GM21717 (cell line): ENCODE data around the gene HPN.
"Not testable (repeated sequence)": the region's sequence is repeated elsewhere in the genome, so short reads cannot be mapped to it uniquely, and the experiment has no call there.

Source experiments
- ATAC-seq: cut with Tn5 transposase; IDR thresholded peaks from one replicate; pipeline ENCODE4 v1.9.1; 2021; ENCODE audit warnings: mild to moderate bottlenecking, moderate library complexity; ENCODE audit not compliant: unreplicated experiment

Gene HPN

GRCh38 chr19:35027009-35027408 lies 14.5 kb upstream of the HPN start:
- no peak for ATAC-seq

DNA sequence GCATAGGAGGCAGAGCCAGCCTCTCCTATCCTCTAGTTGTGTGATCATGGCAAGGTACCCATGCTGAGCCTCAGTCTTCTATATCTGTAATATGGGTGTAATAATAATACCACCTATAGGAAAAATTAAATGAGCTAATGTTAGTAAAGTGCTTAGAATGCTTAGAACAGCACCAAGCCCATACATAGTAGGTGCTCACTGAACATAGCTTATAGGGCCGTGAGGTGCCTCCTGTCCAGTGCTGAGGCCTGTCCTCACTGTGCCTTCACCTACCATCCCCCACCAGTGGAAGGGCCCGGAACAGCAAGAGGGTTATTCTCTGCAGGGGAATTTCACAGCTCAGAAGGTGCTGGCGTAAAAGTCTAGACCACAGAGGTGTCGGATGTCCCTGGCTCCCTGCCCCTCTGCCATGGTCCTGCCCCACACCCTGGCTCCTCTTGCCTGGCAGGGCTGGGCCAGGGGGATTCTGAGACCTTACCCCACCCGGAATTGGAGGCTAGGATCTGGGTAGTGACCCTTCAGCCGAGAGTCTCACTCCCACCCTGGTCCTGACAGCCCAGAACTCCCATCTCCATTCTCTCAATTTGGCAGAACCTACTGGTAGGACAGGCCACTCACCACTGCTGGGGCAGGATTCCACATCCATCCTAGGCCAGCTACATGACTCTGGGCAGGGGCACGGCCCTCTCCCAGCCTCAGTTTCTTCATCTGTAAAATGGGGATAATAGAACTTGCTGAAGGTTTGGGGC lies 13.5 kb upstream of the HPN start:
- ATAC-seq: no peak

DNA sequence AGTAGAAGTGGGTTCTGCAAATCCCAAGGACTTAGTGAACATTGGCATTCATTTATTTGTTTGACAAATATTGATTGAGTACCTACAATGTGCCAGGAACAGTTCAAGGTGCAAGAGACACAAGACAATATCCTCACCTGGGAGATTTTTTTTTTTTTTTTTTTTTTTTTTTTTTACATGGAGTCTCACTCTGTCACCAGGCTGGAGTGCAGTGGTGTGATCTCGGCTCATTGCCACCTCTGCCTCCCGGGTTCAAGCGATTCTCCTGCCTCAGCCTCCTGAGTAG lies 13.0 kb upstream of the HPN start:
- not testable (repeated sequence) for ATAC-seq

- not testable (repeated sequence) for ATAC-seq
Observed at GRCh38 chr19:35029275-35029736, 12.2 kb upstream of the HPN start.

DNA sequence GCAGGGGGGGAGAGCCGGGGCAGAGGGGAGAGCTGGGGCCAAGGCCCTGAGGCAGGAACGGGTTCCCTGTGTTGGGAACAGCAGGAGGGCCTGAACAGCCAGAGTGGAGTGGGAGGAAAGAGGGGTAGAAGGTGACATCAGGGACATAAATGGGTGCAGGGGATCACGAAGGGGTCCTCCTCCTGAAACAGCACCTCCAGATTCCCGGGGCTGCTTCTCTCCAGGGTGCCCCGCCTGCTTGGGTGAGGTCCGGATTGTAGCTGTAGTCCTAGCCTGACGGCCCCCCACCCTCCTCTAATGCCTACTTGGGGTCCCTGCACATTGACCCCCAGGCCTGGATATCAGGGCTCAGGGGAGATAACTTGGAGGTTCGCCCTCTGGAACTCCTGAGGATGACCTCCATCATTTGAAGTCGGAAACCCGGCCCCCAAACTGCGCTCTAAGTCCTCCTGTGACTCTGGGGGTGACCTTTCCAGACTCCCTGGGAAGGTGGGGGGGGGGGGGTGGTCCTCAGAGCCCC lies 11.7 kb upstream of the HPN start:
- no peak for ATAC-seq

- no peak for ATAC-seq
Observed at GRCh38 chr19:35030257-35031071, 11.1 kb upstream of the HPN start, which contains the start of gene SCN1B. Gene SCN1B, plus strand, starts transcription at chr19:35030470. Its CDS starts 351 bp downstream, at chr19:35030821.

- ATAC-seq: no peak
Observed at GRCh38 chr19:35031072-35031881, 10.2 kb upstream of the HPN start.

DNA sequence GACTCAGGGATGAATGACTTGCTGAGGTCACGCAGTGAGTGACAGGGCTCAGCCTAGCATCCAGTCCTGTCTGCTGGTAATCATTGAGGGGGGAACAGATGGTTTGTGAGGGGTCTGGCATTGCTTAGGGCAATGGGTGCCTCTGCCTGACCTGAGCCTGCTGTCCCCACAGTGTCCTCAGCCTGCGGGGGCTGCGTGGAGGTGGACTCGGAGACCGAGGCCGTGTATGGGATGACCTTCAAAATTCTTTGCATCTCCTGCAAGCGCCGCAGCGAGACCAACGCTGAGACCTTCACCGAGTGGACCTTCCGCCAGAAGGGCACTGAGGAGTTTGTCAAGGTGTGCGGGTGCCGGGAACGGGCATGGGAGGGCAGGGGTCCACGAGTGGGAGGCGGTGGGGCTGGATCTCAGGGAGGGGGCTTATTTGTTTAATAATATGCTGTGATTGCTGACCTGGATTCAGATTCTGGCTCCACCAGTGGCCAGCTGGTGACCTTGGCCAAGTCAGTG lies 9.1 kb upstream of the HPN start:
- ATAC-seq: no peak

- ATAC-seq: no peak
Observed at GRCh38 chr19:35033067-35034004, 8.2 kb upstream of the HPN start.

DNA sequence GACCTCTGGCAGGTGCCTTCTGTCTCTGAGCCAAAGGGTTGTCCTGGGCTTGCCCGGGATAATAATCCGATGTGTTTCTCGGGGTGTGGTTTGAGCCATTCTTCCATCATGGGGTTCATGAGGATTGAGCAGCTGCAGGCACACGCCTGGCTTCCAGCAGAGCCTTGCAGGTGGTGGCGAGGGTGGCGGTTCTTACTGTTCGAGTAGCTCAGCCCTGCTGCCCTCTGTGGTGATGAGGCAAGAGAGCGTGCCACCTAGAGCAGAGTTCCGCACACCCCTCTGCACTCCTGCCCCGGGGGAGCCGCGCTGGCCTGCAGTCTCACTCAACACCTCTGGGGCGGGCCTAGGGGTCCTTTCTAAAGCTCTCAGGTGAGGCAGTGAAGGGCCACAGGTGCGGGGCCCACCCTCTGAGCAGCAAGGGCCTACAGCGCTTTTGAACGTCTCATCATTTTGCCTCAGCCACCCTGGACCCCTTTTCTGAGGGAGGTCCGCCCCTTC lies 7.5 kb upstream of the HPN start:
- no peak for ATAC-seq

DNA sequence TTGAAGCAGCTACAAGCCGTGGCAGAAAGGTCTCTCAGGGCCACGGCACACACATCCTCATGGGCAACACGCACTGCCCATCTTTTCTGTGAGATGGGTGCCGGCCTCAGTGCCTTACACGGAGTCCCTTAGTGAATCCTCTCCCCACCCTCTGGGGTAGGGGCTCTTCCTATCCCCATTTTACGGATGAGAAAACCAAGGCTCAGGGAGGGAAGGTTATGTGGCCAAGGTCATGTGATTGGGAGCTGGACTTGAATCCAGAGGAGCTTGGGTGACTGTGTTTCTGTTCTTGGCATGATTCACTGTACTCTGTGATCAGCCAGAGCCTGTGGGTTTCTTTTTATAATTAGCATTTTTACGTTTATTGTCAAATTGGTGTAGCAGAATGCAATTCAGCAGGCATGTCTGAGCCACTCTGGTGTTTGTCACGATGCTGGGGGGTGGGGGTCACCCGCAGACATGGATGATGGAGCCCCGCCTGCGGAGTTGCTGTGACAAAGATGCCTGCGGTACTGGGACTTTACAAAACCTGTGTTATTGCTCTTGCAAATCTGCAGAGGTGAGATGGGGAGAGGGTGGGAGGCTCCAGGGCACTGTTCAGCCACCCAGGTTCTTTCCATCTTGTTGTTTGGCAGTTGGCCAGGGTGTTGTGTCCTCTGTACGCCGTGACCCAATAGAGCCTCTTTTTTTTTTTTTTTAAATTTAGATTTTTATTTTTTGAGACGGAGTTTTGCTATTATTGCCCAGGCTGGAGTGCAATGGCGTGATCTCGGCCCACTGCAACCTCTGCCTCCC lies 6.7 kb upstream of the HPN start:
- no peak for ATAC-seq

GRCh38 chr19:35037716-35038622 lies 3.6 kb upstream of the HPN start:
- ATAC-seq: no peak

DNA sequence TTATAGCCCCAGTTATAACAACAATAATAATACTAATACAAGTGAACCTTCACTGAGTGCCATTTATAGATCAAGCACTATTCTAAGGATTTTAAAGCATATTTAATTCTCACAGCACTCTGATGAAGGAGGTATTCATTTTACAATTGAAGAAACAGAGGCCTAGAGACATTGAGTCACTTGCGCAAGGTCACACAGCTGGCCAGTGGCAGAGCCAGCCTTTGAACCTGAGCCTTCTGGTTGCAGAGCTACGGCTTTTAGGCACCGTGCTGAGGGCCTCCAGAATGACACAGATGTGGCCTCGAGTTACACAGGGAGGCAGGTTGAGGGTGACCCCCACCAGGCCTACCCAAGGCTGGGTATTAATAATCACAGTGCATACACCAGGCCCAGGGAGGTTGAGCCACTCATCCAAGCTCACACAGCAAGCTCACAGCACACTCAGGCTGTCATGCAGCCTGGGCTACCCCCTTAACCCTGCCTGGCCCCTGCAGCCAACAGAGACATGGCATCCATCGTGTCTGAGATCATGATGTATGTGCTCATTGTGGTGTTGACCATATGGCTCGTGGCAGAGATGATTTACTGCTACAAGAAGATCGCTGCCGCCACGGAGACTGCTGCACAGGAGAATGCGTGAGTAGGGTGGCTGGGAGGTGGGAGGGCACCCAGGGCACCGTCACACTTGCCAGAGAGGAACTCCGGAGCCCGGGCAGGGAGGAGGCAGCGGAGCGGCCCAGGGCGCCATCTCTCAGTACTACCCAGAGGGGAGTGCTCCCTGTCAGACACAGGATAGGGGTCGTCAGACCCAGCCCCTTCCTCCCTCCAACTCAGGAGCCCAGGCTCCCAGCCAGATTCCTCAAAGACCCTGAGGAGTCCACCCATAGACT lies 2.7 kb upstream of the HPN start:
- no peak for ATAC-seq

- ATAC-seq: no peak
Observed at GRCh38 chr19:35039881-35040825, 1.4 kb upstream of the HPN start.

GRCh38 chr19:35040826-35041547 lies 534 bp upstream of the HPN start:
- ATAC-seq: no peak
